ENCODE results near the gene MBTPS2. TPM values are rescaled to one million over a fixed set of nuclear protein-coding genes. Genes with fewer than 3 reads are reported as not detected.

The MBTPS2 gene
- total RNA-seq, 1 donor from 2014 or later: 9.0 TPM

DNA sequence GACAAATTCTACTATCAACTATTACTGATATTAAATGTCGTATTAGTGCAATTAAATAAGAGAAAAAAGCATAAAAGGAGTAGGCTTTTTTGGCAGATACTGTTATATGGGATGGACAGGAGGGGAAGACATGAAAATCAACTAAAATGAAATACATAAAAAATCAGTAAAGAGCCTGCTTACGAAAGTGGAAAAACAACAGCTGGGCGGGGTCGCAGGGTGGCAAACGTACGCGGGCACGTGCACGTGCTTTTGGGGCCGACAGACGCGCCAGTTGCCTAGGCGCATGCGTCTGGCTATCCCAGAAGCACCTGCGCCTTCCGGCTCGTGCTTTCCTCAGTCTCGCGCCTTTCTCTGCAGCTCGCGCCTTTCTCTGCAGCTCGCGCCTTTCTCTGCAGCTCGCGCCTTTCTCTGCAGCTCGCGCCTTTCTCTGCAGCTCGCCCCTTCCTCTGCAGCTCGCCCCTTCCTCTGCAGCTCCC, 16.6 kb downstream of the MBTPS2 start, which contains the start of gene YY2:
Gene YY2 (plus strand): TSS at position 51 of the 479 bp plus-strand sequence. CDS start 498 bp downstream, outside the sequence.
- CTCF ChIA-PET: no interaction called here
- POLR2A ChIA-PET: no interaction called here
- no peak for DNase-seq
- no peak for ATAC-seq (ENCODE audit: low read depth)
- no peaks in the 10 kb centered on the region for H3K9me3 Mint-ChIP-seq
- H3K27me3 Mint-ChIP-seq: no peaks in the 10 kb centered on the region
- intact Hi-C loops (cut with micrococcal nuclease): no loop called here
- no peaks in the 10 kb centered on the region for H3K4me1 Mint-ChIP-seq
- TF ChIP-seq, protein P1, sequence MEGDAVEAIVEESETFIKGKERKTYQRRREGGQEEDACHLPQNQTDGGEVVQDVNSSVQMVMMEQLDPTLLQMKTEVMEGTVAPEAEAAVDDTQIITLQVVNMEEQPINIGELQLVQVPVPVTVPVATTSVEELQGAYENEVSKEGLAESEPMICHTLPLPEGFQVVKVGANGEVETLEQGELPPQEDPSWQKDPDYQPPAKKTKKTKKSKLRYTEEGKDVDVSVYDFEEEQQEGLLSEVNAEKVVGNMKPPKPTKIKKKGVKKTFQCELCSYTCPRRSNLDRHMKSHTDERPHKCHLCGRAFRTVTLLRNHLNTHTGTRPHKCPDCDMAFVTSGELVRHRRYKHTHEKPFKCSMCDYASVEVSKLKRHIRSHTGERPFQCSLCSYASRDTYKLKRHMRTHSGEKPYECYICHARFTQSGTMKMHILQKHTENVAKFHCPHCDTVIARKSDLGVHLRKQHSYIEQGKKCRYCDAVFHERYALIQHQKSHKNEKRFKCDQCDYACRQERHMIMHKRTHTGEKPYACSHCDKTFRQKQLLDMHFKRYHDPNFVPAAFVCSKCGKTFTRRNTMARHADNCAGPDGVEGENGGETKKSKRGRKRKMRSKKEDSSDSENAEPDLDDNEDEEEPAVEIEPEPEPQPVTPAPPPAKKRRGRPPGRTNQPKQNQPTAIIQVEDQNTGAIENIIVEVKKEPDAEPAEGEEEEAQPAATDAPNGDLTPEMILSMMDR (IDR thresholded peaks at IDR 0.05): no peak
- H3K4me3 Mint-ChIP-seq: no peak within 1 kb of the TSS
- peaks cover 42% of the 10 kb centered on the region for H3K36me3 Mint-ChIP-seq (ENCODE audit: low read depth)
- no peak within 1 kb of the TSS for H3K27ac Mint-ChIP-seq

DNA sequence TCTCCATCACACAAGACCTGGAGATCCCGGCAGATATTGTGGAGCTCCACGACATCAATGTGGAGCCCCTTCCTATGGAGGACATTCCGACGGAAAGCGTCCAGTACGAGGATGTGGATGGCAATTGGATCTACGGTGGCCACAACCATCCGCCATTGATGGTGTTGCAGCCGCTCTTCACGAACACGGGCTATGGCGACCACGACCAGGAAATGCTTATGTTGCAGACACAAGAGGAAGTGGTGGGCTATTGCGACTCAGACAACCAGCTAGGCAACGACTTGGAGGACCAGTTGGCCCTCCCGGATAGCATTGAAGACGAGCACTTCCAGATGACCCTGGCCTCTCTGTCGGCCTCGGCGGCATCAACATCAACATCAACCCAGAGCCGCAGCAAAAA, 17.1 kb downstream of the MBTPS2 start:
- Mint-ChIP-seq H3K27ac (no peak overlapping the region), H3K36me3 (ENCODE audit: low read depth) (peaks cover 40% of the 10 kb centered on the region), H3K4me3 (no peak overlapping the region), H3K4me1 (no peaks in the 10 kb centered on the region), H3K27me3 (no peaks in the 10 kb centered on the region), H3K9me3 (no peaks in the 10 kb centered on the region)
- intact Hi-C loops (cut with micrococcal nuclease): no loop called here
- ChIA-PET POLR2A (no interaction called here), CTCF (no interaction called here)
- DNase-seq (no peak), ATAC-seq (ENCODE audit: low read depth) (no peak)
- TF ChIP-seq, protein P1 (IDR thresholded peaks at IDR 0.05): no peak

DNA sequence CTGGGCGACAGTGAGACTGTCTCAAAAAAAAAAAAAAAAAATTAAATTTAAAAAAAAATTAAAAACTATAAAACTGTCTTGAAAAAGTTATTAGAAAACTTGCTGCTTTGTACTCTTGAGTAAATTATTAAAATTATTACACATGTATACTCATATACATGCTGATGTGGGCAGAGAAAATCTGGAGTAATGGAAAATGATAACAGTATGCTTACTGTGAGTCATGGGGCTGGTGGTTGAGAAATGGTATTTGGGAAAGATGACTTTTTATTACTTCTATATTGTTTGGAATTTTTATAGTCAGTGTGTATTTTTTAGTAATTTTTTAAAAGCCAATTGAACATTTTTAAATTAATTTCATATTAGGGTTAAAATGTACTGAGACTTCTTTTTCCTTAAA, 23.8 kb downstream of the MBTPS2 start:
- TF ChIP-seq, protein P1 (IDR thresholded peaks at IDR 0.05): no peak
- Mint-ChIP-seq H3K27ac (no peak overlapping the region), H3K9me3 (no peaks in the 10 kb centered on the region), H3K27me3 (no peaks in the 10 kb centered on the region), H3K4me3 (no peak overlapping the region), H3K36me3 (ENCODE audit: low read depth) (peaks cover 3% of the 10 kb centered on the region), H3K4me1 (no peaks in the 10 kb centered on the region)
- intact Hi-C loops (cut with micrococcal nuclease): no loop called here
- ChIA-PET CTCF (no interaction called here), POLR2A (no interaction called here)
- ATAC-seq (ENCODE audit: low read depth) (no peak), DNase-seq (no peak)

DNA sequence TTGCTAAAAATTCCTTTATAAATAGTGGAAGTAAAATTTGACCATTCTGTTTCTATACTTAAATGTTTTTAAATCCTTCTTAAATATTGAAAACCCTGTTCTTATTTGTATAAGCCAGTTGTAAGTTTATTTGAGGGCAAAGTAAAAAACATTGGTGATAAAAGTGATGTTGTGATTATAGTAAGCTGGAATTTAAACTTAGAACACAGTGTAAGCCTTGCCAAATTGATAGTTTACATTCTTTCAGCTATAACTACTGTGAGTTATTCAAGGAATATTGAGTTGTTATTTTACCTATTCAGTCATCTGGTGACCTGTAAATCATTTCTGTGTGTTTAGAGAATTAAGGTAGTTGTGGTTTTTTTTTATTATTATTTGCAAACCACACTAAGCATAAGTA, 26.0 kb downstream of the MBTPS2 start:
- intact Hi-C loops (cut with micrococcal nuclease): no loop called here
- Mint-ChIP-seq H3K27me3 (no peaks in the 10 kb centered on the region), H3K9me3 (no peaks in the 10 kb centered on the region), H3K36me3 (ENCODE audit: low read depth) (peaks cover 6% of the 10 kb centered on the region), H3K27ac (no peak overlapping the region), H3K4me1 (no peaks in the 10 kb centered on the region), H3K4me3 (no peak overlapping the region)
- TF ChIP-seq, protein P1 (IDR thresholded peaks at IDR 0.05): no peak
- DNase-seq (no peak), ATAC-seq (ENCODE audit: low read depth) (no peak)
- ChIA-PET POLR2A (no interaction called here), CTCF (no interaction called here)

DNA sequence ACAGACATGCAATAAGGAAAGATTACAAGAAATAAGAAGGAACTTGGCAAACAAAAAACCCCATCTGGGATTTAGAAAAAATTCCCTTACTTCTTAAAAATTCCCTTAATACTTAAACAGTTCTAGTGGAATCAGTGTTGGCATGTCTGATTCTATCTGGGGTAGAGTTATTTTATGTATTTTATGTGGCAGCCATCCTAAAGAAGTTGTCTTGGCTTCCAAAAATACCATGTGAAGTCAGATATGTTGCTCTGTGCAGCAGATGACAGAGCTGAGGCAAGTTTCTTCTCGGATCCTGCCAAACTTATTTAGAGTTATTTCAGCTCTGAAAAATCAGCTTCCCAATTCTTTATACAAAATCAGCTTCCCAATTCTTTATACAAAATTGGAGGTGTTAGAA, 31.1 kb downstream of the MBTPS2 start:
- H3K9me3 Mint-ChIP-seq: no peaks in the 10 kb centered on the region
- TF ChIP-seq, protein P1 (IDR thresholded peaks at IDR 0.05): no peak
- no peaks in the 10 kb centered on the region for H3K4me1 Mint-ChIP-seq
- H3K4me3 Mint-ChIP-seq: no peak overlapping the region
- ChIA-PET CTCF (no interaction called here), POLR2A (no interaction called here)
- ATAC-seq (ENCODE audit: low read depth): no peak
- H3K27me3 Mint-ChIP-seq: no peaks in the 10 kb centered on the region
- intact Hi-C loops (cut with micrococcal nuclease): no loop called here
- no peak overlapping the region for H3K27ac Mint-ChIP-seq
- DNase-seq: no peak
- H3K36me3 Mint-ChIP-seq (ENCODE audit: low read depth): peaks cover 14% of the 10 kb centered on the region

Measured in activated B cell treated with CpG ODN at 0.5 μM for 24 hours (primary cell).